GM12878 (cell line): ENCODE measurements around the gene MYO3A. TPM values are rescaled to one million over a fixed set of nuclear protein-coding genes. Genes with fewer than 3 reads are reported as not detected.

Experiments used
- ATAC-seq: fragments of 200-7000 bp; cut with Tn5 transposase; 3 replicates; pipeline ENCODE4 v1.9.1; 2020; ENCODE audit warnings: mild to moderate bottlenecking, moderate library complexity
- BruUV-seq: library from RNA; stranded (reverse); fragments of 400-500 nt; replicated peaks from 2 replicates; lab custom pipeline; 2021; lab: Mats Ljungman, UMichigan
- CTCF ChIA-PET: fragments of 300-600 bp; sonication (Branson Sonifier 250); formaldehyde crosslinking; extraction: SDS; loops from one replicate; lab custom pipeline; 2021; ENCODE audit warnings: inconsistent platforms; lab: Yijun Ruan, JAX
- POLR2A ChIA-PET: fragments of 350-600 bp; formaldehyde crosslinking; extraction: SDS; loops from one replicate; lab custom pipeline; 2021; ENCODE audit warnings: inconsistent platforms; lab: Charles Lee
- RAD21 ChIA-PET: fragments of 300-600 bp; sonication (Branson Sonifier 250); formaldehyde crosslinking; loops from one replicate; lab custom pipeline; 2023; ENCODE audit warnings: antibody characterized with exemption; ENCODE audit not compliant: unreplicated experiment; lab: Charles Lee
- SMC1A ChIA-PET: fragments of 300-600 bp; sonication (Branson Sonifier 250); formaldehyde crosslinking; loops from one replicate; lab custom pipeline; 2023; ENCODE audit not compliant: unreplicated experiment, uncharacterized antibody; lab: Charles Lee
- DNase-seq: peaks from one replicate; pipeline ENCODE4 v3.0.0-alpha.2; 2011; ENCODE audit warnings: low read depth, low spot score
- FAIRE-seq: peaks from 3 replicates; lab custom pipeline; 2011; peaks lifted over from hg19 to GRCh38; lab: Jason Lieb, UNC
- H2AFZ ChIP-seq: 2 replicates; pipeline ENCODE4 v1.6.0; 2011; ENCODE audit warnings: low read depth, low read length, control low read depth; ENCODE audit not compliant: control insufficient read depth
- H3K27ac ChIP-seq: 2 replicates; pipeline ENCODE4 v1.5.1; 2011; ENCODE audit warnings: control low read depth; ENCODE audit not compliant: control insufficient read depth, insufficient read depth
- H3K27me3 ChIP-seq, 2 experiments: replicated peaks in 1 of 2; 2 replicates each; pipeline versions ENCODE4 v1.6.0 to v1.6.1; 2011; ENCODE audit warnings: low read length in 1 of 2; ENCODE audit not compliant: control insufficient read depth in 2 of 2, insufficient read depth in 2 of 2
- H3K36me3 ChIP-seq, 2 experiments: 2 replicates each; pipeline ENCODE4 v1.5.1; 2011; ENCODE audit warnings: low read length in 1 of 2; ENCODE audit not compliant: control insufficient read depth in 2 of 2, insufficient read depth in 2 of 2
- H3K4me1 ChIP-seq: 2 replicates; pipeline ENCODE4 v1.6.1; 2011; ENCODE audit warnings: mild to moderate bottlenecking, low read length, moderate library complexity, mixed read lengths; ENCODE audit not compliant: control insufficient read depth, insufficient read depth
- H3K4me2 ChIP-seq: 2 replicates; pipeline ENCODE4 v1.6.0; 2011; ENCODE audit warnings: control low read depth; ENCODE audit not compliant: control insufficient read depth, insufficient read depth
- H3K4me3 ChIP-seq: fragments of 200-600 bp; sonication (generic); 2 replicates; pipeline ENCODE4 v1.5.1; 2016
- H3K79me2 ChIP-seq: 2 replicates; pipeline ENCODE4 v1.6.0; 2011; ENCODE audit warnings: low read length; ENCODE audit not compliant: control insufficient read depth, insufficient read depth
- H3K9ac ChIP-seq: 2 replicates; pipeline ENCODE4 v1.8.0; 2011; ENCODE audit warnings: low read length, control low read depth, mixed read lengths; ENCODE audit not compliant: control insufficient read depth, insufficient read depth
- H3K9me3 ChIP-seq: replicated peaks from 3 replicates; pipeline ENCODE4 v1.5.1; 2011; ENCODE audit warnings: mild to moderate bottlenecking, low read length; ENCODE audit not compliant: control insufficient read depth, insufficient read depth
- H4K20me1 ChIP-seq: 2 replicates; pipeline ENCODE4 v1.6.0; 2011; ENCODE audit not compliant: control insufficient read depth, insufficient read depth
- BHLHE40 ChIP-seq, 2 experiments: fragments of 450-650 bp in 1 of 2; IDR thresholded peaks; 2 replicates each; pipeline ENCODE4 v1.6.1; 2011 to 2017; ENCODE audit warnings: low read depth in 2 of 2, borderline replicate concordance in 1 of 2, improper control_type of control experiment in 1 of 2, low read length in 1 of 2, mild to moderate bottlenecking in 1 of 2
- CREM ChIP-seq: IDR thresholded peaks from 2 replicates; pipeline ENCODE4 v1.6.1; 2014; ENCODE audit warnings: antibody characterized with exemption, low read depth
- EED ChIP-seq: sonication (generic); IDR thresholded peaks from 2 replicates; pipeline ENCODE4 v1.6.1; 2016; ENCODE audit warnings: antibody characterized with exemption, low read depth
- ETV6 ChIP-seq, 2 experiments: fragments of 450-650 bp in 1 of 2; IDR thresholded peaks in 1 of 2; conservative IDR thresholded peaks in 1 of 2; 2 replicates each; pipeline ENCODE4 v1.6.1; 2014; ENCODE audit warnings: antibody characterized with exemption in 1 of 2, borderline replicate concordance in 1 of 2, low read depth in 1 of 2, mild to moderate bottlenecking in 1 of 2, moderate library complexity in 1 of 2
- FOXK2 ChIP-seq: fragments of 450-650 bp; IDR thresholded peaks from 2 replicates; pipeline ENCODE4 v1.6.1; 2017; ENCODE audit warnings: mild to moderate bottlenecking, moderate library complexity
- HDAC2 ChIP-seq: fragments of 200-600 bp; sonication (generic); IDR thresholded peaks from 2 replicates; pipeline ENCODE4 v1.6.1; 2017
- MEF2B ChIP-seq: fragments of 450-650 bp; IDR thresholded peaks from 2 replicates; pipeline ENCODE4 v1.6.1; 2018; ENCODE audit warnings: mild to moderate bottlenecking, moderate library complexity; ENCODE audit not compliant: partially characterized antibody, poor library complexity, severe bottlenecking
- NFYA ChIP-seq: IDR thresholded peaks from 2 replicates; pipeline ENCODE4 v1.6.1; 2011; ENCODE audit warnings: low read depth, mild to moderate bottlenecking, low read length, improper control_type of control experiment, borderline replicate concordance
- NR2C1 ChIP-seq: fragments of 450-650 bp; IDR thresholded peaks from 2 replicates; pipeline ENCODE4 v1.6.1; 2017; ENCODE audit warnings: antibody characterized with exemption, mild to moderate bottlenecking, moderate library complexity
- NR2F1 ChIP-seq: fragments of 450-650 bp; conservative IDR thresholded peaks from 2 replicates; pipeline ENCODE4 v1.6.1; 2017; ENCODE audit warnings: mild to moderate bottlenecking
- PAX8 ChIP-seq: fragments of 450-650 bp; IDR thresholded peaks from 2 replicates; pipeline ENCODE4 v1.6.1; 2017; ENCODE audit warnings: mild to moderate bottlenecking, moderate library complexity
- SMAD1 ChIP-seq: fragments of 450-650 bp; IDR thresholded peaks from 2 replicates; pipeline ENCODE4 v1.6.1; 2018; ENCODE audit warnings: mild to moderate bottlenecking, low read depth; ENCODE audit not compliant: partially characterized antibody
- TAF1 ChIP-seq: IDR thresholded peaks from 2 replicates; pipeline ENCODE4 v1.6.1; 2011; ENCODE audit warnings: mild to moderate bottlenecking, low read depth, low read length, borderline replicate concordance
- TCF12 ChIP-seq: IDR thresholded peaks from 2 replicates; pipeline ENCODE4 v1.6.1; 2011; ENCODE audit warnings: low read depth, mild to moderate bottlenecking, low read length
- ZNF217 ChIP-seq: fragments of 450-650 bp; IDR thresholded peaks from 2 replicates; pipeline ENCODE4 v1.6.1; 2017; ENCODE audit warnings: antibody characterized with exemption, mild to moderate bottlenecking
- WGBS: methylation state at CpG from one replicate; pipeline ENCODE4 v1.1.6; 2016; ENCODE audit warnings: low lambda C conversion rate; ENCODE audit not compliant: insufficient replicate concordance, insufficient coverage; ENCODE audit errors: missing lambda C conversion rate; 5-methylcytosine and 5-hydroxymethylcytosine counted together
- in situ Hi-C: fragments of 300-500 bp; cut with MboI; formaldehyde crosslinking; loops from 9 replicates; pipeline ENCODE4 v1.14.3; 2018; ENCODE audit warnings: mixed read lengths
- intact Hi-C: fragments of 100-400 bp; cut with micrococcal nuclease; formaldehyde crosslinking; loops from one replicate; pipeline ENCODE4 v1.14.2; 2022; ENCODE audit not compliant: unreplicated experiment
- polyA plus RNA-seq, 11 experiments: library from polyadenylated mRNA; depleted of rRNA in 4 of 11; unstranded in 6 of 11; stranded (reverse) in 5 of 11; fragments of >200 nt; fragmentation: Nextera tagmentation in 4 of 11; fragmentation: Illumina TruSeq in 1 of 11; extraction: Ambion mirVana in 4 of 11; extraction: Trizol in 1 of 11; gene quantifications; 1 replicate in 1 of 11; 2 replicates in 10 of 11; pipeline versions ENCODE4 v1.2.1 to v1.2.3, GENCODE V29; 2011 to 2016; ENCODE audit warnings: inconsistent platforms in 2 of 11, missing spikeins in 2 of 11, low read depth in 1 of 11
- total RNA-seq, 4 experiments: library from RNA; depleted of rRNA in 3 of 4; stranded (reverse); fragments of >200 nt in 3 of 4; fragmentation: Illumina TruSeq in 1 of 4; extraction: Trizol in 1 of 4; gene quantifications; 2 replicates each; pipeline versions ENCODE4 v1.2.1 to v1.2.3, GENCODE V29; 2013 to 2021
- TF ChIP-seq, protein P1 (sequence below): fragments of 150-350 bp; IDR thresholded peaks from 2 replicates; pipeline ENCODE4 v1.6.1; 2016; ENCODE audit warnings: low read depth, low read length
- TF ChIP-seq, protein P2 (sequence below): IDR thresholded peaks from 2 replicates; pipeline ENCODE4 v1.6.1; 2011; ENCODE audit warnings: borderline replicate concordance, low read depth, mild to moderate bottlenecking, moderate library complexity, mixed read lengths, low read length; ENCODE audit not compliant: insufficient read depth; ENCODE audit errors: extremely low read length
- TF ChIP-seq, protein P3 (sequence below): fragments of 450-650 bp; IDR thresholded peaks from 2 replicates; pipeline ENCODE4 v1.6.1; 2017; ENCODE audit warnings: mild to moderate bottlenecking, moderate library complexity

Gene MYO3A
- total and polyA plus RNA-seq, 10 of the 15 experiments (the other 5 are each of a cell fraction or from before 2014, with no cell fraction given) = not detected

DNA sequence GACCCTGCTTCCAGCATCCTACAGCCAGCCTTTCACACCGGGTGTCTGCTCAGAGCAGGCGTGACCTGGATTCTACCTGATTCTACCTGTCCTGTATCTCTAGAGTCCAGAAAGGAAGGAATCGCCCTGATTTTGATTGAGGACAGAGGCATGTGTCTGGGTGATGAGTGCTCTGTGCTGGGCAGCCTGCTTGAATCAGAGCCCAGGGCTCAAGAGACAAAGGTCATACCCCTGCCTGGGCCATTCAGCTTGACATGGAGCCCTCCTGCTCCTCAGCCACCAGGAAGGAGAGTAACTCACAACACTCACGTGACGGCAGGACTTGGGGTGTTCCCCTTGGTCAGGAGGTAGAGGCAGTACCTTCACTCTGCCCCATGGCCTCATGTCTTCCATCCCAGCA is 293.8 kb downstream of the MYO3A start:
- POLR2A ChIA-PET = no interaction called here
- Histone ChIP-seq H3K4me3 (no peak overlapping the region), H3K27me3 (peaks cover 3 to 8% of the 10 kb centered on the region in 2 experiments; a peak in 3 of 4 replicates), H4K20me1 (no peaks in the 10 kb centered on the region), H3K36me3 (no peaks in the 10 kb centered on the region), H3K27ac (no peak overlapping the region), H3K9me3 (no peaks in the 10 kb centered on the region), H3K79me2 (no peaks in the 10 kb centered on the region), H3K4me1 (no peaks in the 10 kb centered on the region), H2AFZ (no peak overlapping the region), H3K4me2 (no peak overlapping the region), H3K9ac (no peak overlapping the region)
- DNase-seq (no peak), FAIRE-seq (no peak), ATAC-seq (no peak)
- intact Hi-C loops = no loop called here
- CTCF ChIA-PET = no interaction called here
- RAD21 ChIA-PET = no interaction called here
- 26% methylated on average over 5 of the region's 5 CpGs for WGBS
- SMC1A ChIA-PET = interaction anchor here (0.8 kb wide), 1 partner anchor 23 kb away, joined by 3 read pairs; no protein-coding TSS in a partner anchor
- in situ Hi-C loops = no loop called here
- no TSS peak for BruUV-seq
- TF ChIP-seq PAX8 = no peak
- no peak for TF ChIP-seq NFYA
- no peak for TF ChIP-seq NR2F1
- TF ChIP-seq BHLHE40 (IDR thresholded peaks at IDR 0.05; ENCODE audit: borderline replicate concordance in 1 of 2, low read depth in 2 of 2, low read length in 1 of 2) = no peak
- no peak for TF ChIP-seq ZNF217
- TF ChIP-seq SMAD1 = no peak
- TF ChIP-seq ETV6 (conservative IDR thresholded peaks at IDR 0.05 in 1 of 2, IDR thresholded peaks at IDR 0.05 in 1 of 2; ENCODE audit: borderline replicate concordance in 1 of 2, low read depth in 1 of 2) = no peak
- no peak for TF ChIP-seq EED
- no peak for TF ChIP-seq HDAC2
- no peak for TF ChIP-seq TCF12
- no peak for TF ChIP-seq FOXK2
- TF ChIP-seq, protein P1, sequence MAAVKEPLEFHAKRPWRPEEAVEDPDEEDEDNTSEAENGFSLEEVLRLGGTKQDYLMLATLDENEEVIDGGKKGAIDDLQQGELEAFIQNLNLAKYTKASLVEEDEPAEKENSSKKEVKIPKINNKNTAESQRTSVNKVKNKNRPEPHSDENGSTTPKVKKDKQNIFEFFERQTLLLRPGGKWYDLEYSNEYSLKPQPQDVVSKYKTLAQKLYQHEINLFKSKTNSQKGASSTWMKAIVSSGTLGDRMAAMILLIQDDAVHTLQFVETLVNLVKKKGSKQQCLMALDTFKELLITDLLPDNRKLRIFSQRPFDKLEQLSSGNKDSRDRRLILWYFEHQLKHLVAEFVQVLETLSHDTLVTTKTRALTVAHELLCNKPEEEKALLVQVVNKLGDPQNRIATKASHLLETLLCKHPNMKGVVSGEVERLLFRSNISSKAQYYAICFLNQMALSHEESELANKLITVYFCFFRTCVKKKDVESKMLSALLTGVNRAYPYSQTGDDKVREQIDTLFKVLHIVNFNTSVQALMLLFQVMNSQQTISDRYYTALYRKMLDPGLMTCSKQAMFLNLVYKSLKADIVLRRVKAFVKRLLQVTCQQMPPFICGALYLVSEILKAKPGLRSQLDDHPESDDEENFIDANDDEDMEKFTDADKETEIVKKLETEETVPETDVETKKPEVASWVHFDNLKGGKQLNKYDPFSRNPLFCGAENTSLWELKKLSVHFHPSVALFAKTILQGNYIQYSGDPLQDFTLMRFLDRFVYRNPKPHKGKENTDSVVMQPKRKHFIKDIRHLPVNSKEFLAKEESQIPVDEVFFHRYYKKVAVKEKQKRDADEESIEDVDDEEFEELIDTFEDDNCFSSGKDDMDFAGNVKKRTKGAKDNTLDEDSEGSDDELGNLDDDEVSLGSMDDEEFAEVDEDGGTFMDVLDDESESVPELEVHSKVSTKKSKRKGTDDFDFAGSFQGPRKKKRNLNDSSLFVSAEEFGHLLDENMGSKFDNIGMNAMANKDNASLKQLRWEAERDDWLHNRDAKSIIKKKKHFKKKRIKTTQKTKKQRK = no peak
- TF ChIP-seq CREM = no peak
- TF ChIP-seq, protein P2, sequence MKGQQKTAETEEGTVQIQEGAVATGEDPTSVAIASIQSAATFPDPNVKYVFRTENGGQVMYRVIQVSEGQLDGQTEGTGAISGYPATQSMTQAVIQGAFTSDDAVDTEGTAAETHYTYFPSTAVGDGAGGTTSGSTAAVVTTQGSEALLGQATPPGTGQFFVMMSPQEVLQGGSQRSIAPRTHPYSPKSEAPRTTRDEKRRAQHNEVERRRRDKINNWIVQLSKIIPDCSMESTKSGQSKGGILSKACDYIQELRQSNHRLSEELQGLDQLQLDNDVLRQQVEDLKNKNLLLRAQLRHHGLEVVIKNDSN = no peak
- TF ChIP-seq MEF2B = no peak
- no peak for TF ChIP-seq TAF1
- no peak for TF ChIP-seq NR2C1
- TF ChIP-seq, protein P3, sequence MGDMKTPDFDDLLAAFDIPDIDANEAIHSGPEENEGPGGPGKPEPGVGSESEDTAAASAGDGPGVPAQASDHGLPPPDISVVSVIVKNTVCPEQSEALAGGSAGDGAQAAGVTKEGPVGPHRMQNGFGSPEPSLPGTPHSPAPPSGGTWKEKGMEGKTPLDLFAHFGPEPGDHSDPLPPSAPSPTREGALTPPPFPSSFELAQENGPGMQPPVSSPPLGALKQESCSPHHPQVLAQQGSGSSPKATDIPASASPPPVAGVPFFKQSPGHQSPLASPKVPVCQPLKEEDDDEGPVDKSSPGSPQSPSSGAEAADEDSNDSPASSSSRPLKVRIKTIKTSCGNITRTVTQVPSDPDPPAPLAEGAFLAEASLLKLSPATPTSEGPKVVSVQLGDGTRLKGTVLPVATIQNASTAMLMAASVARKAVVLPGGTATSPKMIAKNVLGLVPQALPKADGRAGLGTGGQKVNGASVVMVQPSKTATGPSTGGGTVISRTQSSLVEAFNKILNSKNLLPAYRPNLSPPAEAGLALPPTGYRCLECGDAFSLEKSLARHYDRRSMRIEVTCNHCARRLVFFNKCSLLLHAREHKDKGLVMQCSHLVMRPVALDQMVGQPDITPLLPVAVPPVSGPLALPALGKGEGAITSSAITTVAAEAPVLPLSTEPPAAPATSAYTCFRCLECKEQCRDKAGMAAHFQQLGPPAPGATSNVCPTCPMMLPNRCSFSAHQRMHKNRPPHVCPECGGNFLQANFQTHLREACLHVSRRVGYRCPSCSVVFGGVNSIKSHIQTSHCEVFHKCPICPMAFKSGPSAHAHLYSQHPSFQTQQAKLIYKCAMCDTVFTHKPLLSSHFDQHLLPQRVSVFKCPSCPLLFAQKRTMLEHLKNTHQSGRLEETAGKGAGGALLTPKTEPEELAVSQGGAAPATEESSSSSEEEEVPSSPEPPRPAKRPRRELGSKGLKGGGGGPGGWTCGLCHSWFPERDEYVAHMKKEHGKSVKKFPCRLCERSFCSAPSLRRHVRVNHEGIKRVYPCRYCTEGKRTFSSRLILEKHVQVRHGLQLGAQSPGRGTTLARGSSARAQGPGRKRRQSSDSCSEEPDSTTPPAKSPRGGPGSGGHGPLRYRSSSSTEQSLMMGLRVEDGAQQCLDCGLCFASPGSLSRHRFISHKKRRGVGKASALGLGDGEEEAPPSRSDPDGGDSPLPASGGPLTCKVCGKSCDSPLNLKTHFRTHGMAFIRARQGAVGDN = no peak
